ENCODE measurements around the gene UBE2E2. TPM values are rescaled to one million over a fixed set of nuclear protein-coding genes. Genes with fewer than 3 reads are reported as not detected.
A peak's percentile ranks its signal among the peaks of the same experiment; 100 is the strongest.

Gene UBE2E2
- total RNA-seq, 2 experiments from 2014 or later = 41.1 to 48.8 TPM

- peaks cover 26% of the 10 kb centered on the region; the same call in 1 of the 2 replicates for H3K79me2 ChIP-seq (ENCODE audit: insufficient read depth, low read depth, low read length)
Observed at GRCh38 chr3:23294770-23295387, 91.8 kb downstream of the UBE2E2 start.

GRCh38 chr3:23301819-23302218 lies 98.7 kb downstream of the UBE2E2 start:
- no peak overlapping the region for H2AFZ ChIP-seq (ENCODE audit: low read length)
- no peak overlapping the region for H3K4me3 ChIP-seq (ENCODE audit: low read depth, low read length, poor library complexity, severe bottlenecking)
- TF ChIP-seq EZH2phosphoT487 (IDR thresholded peaks at IDR 0.05; ENCODE audit: borderline replicate concordance, low read depth, low read length) (no peak), CTCF (conservative IDR thresholded peaks at IDR 0.05; ENCODE audit: low read length) (no peak)
- no peaks in the 10 kb centered on the region; the same call in 1 of the 2 replicates for H3K9me2 ChIP-seq (ENCODE audit: insufficient read depth, low read length)
- H3K36me3 ChIP-seq (ENCODE audit: insufficient read depth, low read length) = peaks cover 12% of the 10 kb centered on the region
- ChIA-PET POLR2A (interaction anchor here (0.6 to 3.3 kb wide), 4 partner anchors 13 to 405 kb away, joined by 3 to 12 read pairs (median 4); no protein-coding TSS in a partner anchor), CTCF (ENCODE audit: unreplicated experiment) (interaction anchor here (0.8 kb wide), 1 partner anchor 29 kb away, joined by 3 read pairs; no protein-coding TSS in a partner anchor)
- intact Hi-C loops (cut with micrococcal nuclease; ENCODE audit: unreplicated experiment) = no loop called here
- peaks cover 36% of the 10 kb centered on the region; the same call in 1 of the 2 replicates for H3K79me2 ChIP-seq (ENCODE audit: insufficient read depth, low read depth, low read length)
- H4K20me1 ChIP-seq (ENCODE audit: insufficient read depth, low read length) = no peaks in the 10 kb centered on the region
- H3K4me2 ChIP-seq (ENCODE audit: low read length) = no peak overlapping the region
- no TSS peak for BruUV-seq (replicated peaks)
- no peak for DNase-seq (ENCODE audit: low spot score)
- H3K4me1 ChIP-seq (ENCODE audit: insufficient read depth, low read length, poor library complexity, severe bottlenecking) = peaks cover 8% of the 10 kb centered on the region
- H3K9me3 ChIP-seq (ENCODE audit: low read length) = no peaks in the 10 kb centered on the region
- H3K27ac ChIP-seq (ENCODE audit: low read depth, low read length, poor library complexity, severe bottlenecking) = no peak overlapping the region

More at GRCh38 chr3:23294770-23295387, 91.8 kb downstream of the UBE2E2 start:
- no TSS peak for BruUV-seq (replicated peaks)
- peaks cover 26% of the 10 kb centered on the region for H3K4me1 ChIP-seq (ENCODE audit: insufficient read depth, low read length, poor library complexity, severe bottlenecking)
- no peaks in the 10 kb centered on the region for H4K20me1 ChIP-seq (ENCODE audit: insufficient read depth, low read length)
- H3K4me3 ChIP-seq (ENCODE audit: low read depth, low read length, poor library complexity, severe bottlenecking) = peak overlapping the region; percentile 18
- peaks cover 8% of the 10 kb centered on the region; the same call in 1 of the 2 replicates for H3K36me3 ChIP-seq (ENCODE audit: insufficient read depth, low read length)
- CTCF ChIA-PET (ENCODE audit: unreplicated experiment) = no interaction called here
- peak overlapping the region; percentile 60 for H3K4me2 ChIP-seq (ENCODE audit: low read length)
- peak; percentile 27 for DNase-seq (ENCODE audit: low spot score)
- no peaks in the 10 kb centered on the region for H3K9me2 ChIP-seq (ENCODE audit: insufficient read depth, low read length)
- H3K27ac ChIP-seq (ENCODE audit: low read depth, low read length, poor library complexity, severe bottlenecking) = peak overlapping the region; percentile 50
- POLR2A ChIA-PET = interaction anchor here (1.1 to 1.4 kb wide), 2 partner anchors 9 to 86 kb away, joined by 3 to 4 read pairs; no protein-coding TSS in a partner anchor
- no peak overlapping the region for H2AFZ ChIP-seq (ENCODE audit: low read length)
- intact Hi-C loops (cut with micrococcal nuclease; ENCODE audit: unreplicated experiment) = no loop called here
- TF ChIP-seq CTCF (conservative IDR thresholded peaks at IDR 0.05; ENCODE audit: low read length) = no peak
- no peak for TF ChIP-seq EZH2phosphoT487 (IDR thresholded peaks at IDR 0.05; ENCODE audit: borderline replicate concordance, low read depth, low read length)
- no peaks in the 10 kb centered on the region for H3K9me3 ChIP-seq (ENCODE audit: low read length)

DNA sequence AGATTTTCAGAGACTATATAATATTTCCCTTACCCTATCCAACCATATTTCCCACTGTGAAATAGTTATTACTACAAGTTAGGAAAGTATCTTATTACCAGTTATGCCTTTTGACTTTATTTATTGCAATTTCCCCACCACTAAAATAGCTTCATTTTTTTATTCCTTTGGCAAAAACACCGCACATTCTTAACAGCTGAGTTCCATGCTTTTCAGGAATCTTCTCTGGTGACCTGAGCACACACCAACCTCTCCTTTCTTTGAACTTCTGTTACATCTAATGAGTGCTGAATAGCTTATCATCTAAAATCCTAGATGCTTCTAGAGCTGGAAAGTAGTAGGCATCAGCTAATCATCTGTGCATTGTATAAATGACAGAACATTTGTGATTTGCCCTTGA lies 99.1 kb downstream of the UBE2E2 start:
- Histone ChIP-seq H4K20me1 (ENCODE audit: insufficient read depth, low read length) (no peaks in the 10 kb centered on the region), H3K4me3 (ENCODE audit: low read depth, low read length, poor library complexity, severe bottlenecking) (no peak overlapping the region), H3K36me3 (ENCODE audit: insufficient read depth, low read length) (peaks cover 12% of the 10 kb centered on the region), H3K9me2 (ENCODE audit: insufficient read depth, low read length) (no peaks in the 10 kb centered on the region; the same call in 1 of the 2 replicates), H3K9me3 (ENCODE audit: low read length) (no peaks in the 10 kb centered on the region), H3K4me1 (ENCODE audit: insufficient read depth, low read length, poor library complexity, severe bottlenecking) (peaks cover 8% of the 10 kb centered on the region), H2AFZ (ENCODE audit: low read length) (no peak overlapping the region), H3K27ac (ENCODE audit: low read depth, low read length, poor library complexity, severe bottlenecking) (no peak overlapping the region), H3K4me2 (ENCODE audit: low read length) (no peak overlapping the region), H3K79me2 (ENCODE audit: insufficient read depth, low read depth, low read length) (peaks cover 40% of the 10 kb centered on the region; the same call in 1 of the 2 replicates)
- ChIA-PET CTCF (ENCODE audit: unreplicated experiment) (interaction anchor here (0.8 kb wide), 1 partner anchor 29 kb away, joined by 3 read pairs; no protein-coding TSS in a partner anchor), POLR2A (interaction anchor here (0.6 to 3.3 kb wide), 4 partner anchors 14 to 404 kb away, joined by 3 to 12 read pairs (median 4); no protein-coding TSS in a partner anchor)
- intact Hi-C loops (cut with micrococcal nuclease; ENCODE audit: unreplicated experiment) = no loop called here
- DNase-seq (ENCODE audit: low spot score) = no peak
- BruUV-seq (replicated peaks) = no TSS peak
- TF ChIP-seq EZH2phosphoT487 (IDR thresholded peaks at IDR 0.05; ENCODE audit: borderline replicate concordance, low read depth, low read length) (no peak), CTCF (conservative IDR thresholded peaks at IDR 0.05; ENCODE audit: low read length) (no peak)

All from OCI-LY7 (cell line).